Measurements from ENCODE around the gene MACROD1.

MACROD1 gene

GRCh38 chr11:64208086-64208795 is 42.3 kb upstream of the MACROD1 start:
- TF ChIP-seq MYC (IDR thresholded peaks at IDR 0.05; ENCODE audit: low read depth, low read length), result no peak
- no peak for TF ChIP-seq MAX (IDR thresholded peaks at IDR 0.05; ENCODE audit: low read depth, low read length)
- TF ChIP-seq POLR2A (IDR thresholded peaks at IDR 0.05; ENCODE audit: extremely low read depth, insufficient read length), result no peak
- TF ChIP-seq CTCF (IDR thresholded peaks at IDR 0.05; ENCODE audit: low read depth, low read length), result no peak
- peak overlapping the region; percentile 95 for H3K4me3 ChIP-seq (ENCODE audit: low read depth, low read length)
- no peak for DNase-seq (ENCODE audit: low read depth)

- H3K4me3 ChIP-seq (ENCODE audit: low read depth, low read length), result peak overlapping the region; percentile 95
- TF ChIP-seq MAX (IDR thresholded peaks at IDR 0.05; ENCODE audit: low read depth, low read length) (peak; percentile 61), CTCF (IDR thresholded peaks at IDR 0.05; ENCODE audit: low read depth, low read length) (no peak), POLR2A (IDR thresholded peaks at IDR 0.05; ENCODE audit: extremely low read depth, insufficient read length) (peak; percentile 40), MYC (IDR thresholded peaks at IDR 0.05; ENCODE audit: low read depth, low read length) (peak; percentile 71)
- DNase-seq (ENCODE audit: low read depth), result peak; percentile 95
Measured at GRCh38 chr11:64207256-64208085, 41.6 kb upstream of the MACROD1 start.

- peak within 1 kb of the TSS; percentile 95 for H3K4me3 ChIP-seq (ENCODE audit: low read depth, low read length)
- peak; percentile 99 for DNase-seq (ENCODE audit: low read depth)
- peak; percentile 61 for TF ChIP-seq POLR2A (IDR thresholded peaks at IDR 0.05; ENCODE audit: extremely low read depth, insufficient read length)
- 0 out of 2 replicates have a peak, but pooled peaks have one; percentile 59 for TF ChIP-seq MYC (IDR thresholded peaks at IDR 0.05; ENCODE audit: low read depth, low read length)
- TF ChIP-seq MAX (IDR thresholded peaks at IDR 0.05; ENCODE audit: low read depth, low read length), result peak; percentile 54; the same call in 1 of the 2 replicates
- TF ChIP-seq CTCF (IDR thresholded peaks at IDR 0.05; ENCODE audit: low read depth, low read length), result no peak
Measured at GRCh38 chr11:64206457-64207255, 40.7 kb upstream of the MACROD1 start, which contains the start of gene FERMT3. TSS of gene FERMT3 (plus strand) at chr11:64206721. CDS start at chr11:64207365, 644 bp downstream.

- peak; percentile 95 for DNase-seq (ENCODE audit: low read depth)
- no peak overlapping the region for H3K4me3 ChIP-seq (ENCODE audit: low read depth, low read length)
- TF ChIP-seq CTCF (IDR thresholded peaks at IDR 0.05; ENCODE audit: low read depth, low read length) (peak; percentile 84), POLR2A (IDR thresholded peaks at IDR 0.05; ENCODE audit: extremely low read depth, insufficient read length) (no peak), MAX (IDR thresholded peaks at IDR 0.05; ENCODE audit: low read depth, low read length) (peak; percentile 70), MYC (IDR thresholded peaks at IDR 0.05; ENCODE audit: low read depth, low read length) (peak; percentile 66)
Measured at GRCh38 chr11:64204464-64204989, 38.6 kb upstream of the MACROD1 start.

GRCh38 chr11:64204080-64204440 is 38.1 kb upstream of the MACROD1 start:
- no peak overlapping the region for H3K4me3 ChIP-seq (ENCODE audit: low read depth, low read length)
- no peak for DNase-seq (ENCODE audit: low read depth)
- TF ChIP-seq MAX (IDR thresholded peaks at IDR 0.05; ENCODE audit: low read depth, low read length) (no peak), POLR2A (IDR thresholded peaks at IDR 0.05; ENCODE audit: extremely low read depth, insufficient read length) (no peak), MYC (IDR thresholded peaks at IDR 0.05; ENCODE audit: low read depth, low read length) (no peak), CTCF (IDR thresholded peaks at IDR 0.05; ENCODE audit: low read depth, low read length) (no peak)
